ENCODE results near the gene RAB28.

- no peak for TF ChIP-seq CTCF (IDR thresholded peaks at IDR 0.05; ENCODE audit: low read length)
- TF ChIP-seq EZH2 (optimal IDR thresholded peaks at IDR 0.05; ENCODE audit: low read depth, low read length) = no peak
Observed at GRCh38 chr4:13530823-13531624, 46.9 kb upstream of the RAB28 start.

All from MM.1S (cell line).